Left lung (tissue), 10 donors: ENCODE measurements around the gene JAK3. TPM values are rescaled to one million over a fixed set of nuclear protein-coding genes. Genes with fewer than 3 reads are reported as not detected.

ENCODE experiments used
- ATAC-seq: fragments of 200-7000 bp; cut with Tn5 transposase; one replicate; pipeline ENCODE4 v1.9.1; 2020; ENCODE audit warnings: moderate library complexity
- DNase-seq, 4 donors: peaks; one replicate each; pipeline ENCODE4 v3.0.0-alpha.2; 2013 to 2020
- H3K27ac ChIP-seq, 2 donors: fragments of 200-600 bp; sonication (generic) in 1 of 2; one replicate each; pipeline versions ENCODE4 v1.5.0 to v1.8.0; 2020 to 2021
- H3K27me3 ChIP-seq, 2 donors: fragments of 200-600 bp; sonication (generic) in 1 of 2; one replicate each; pipeline versions ENCODE4 v1.5.0 to v1.8.0; 2020 to 2021
- H3K36me3 ChIP-seq, 2 donors: fragments of 200-600 bp; sonication (generic) in 1 of 2; one replicate each; pipeline versions ENCODE4 v1.5.0 to v1.8.0; 2020 to 2021
- H3K4me1 ChIP-seq, 2 donors: fragments of 200-600 bp; one replicate each; pipeline ENCODE4 v1.8.0; 2021
- H3K4me3 ChIP-seq, 2 donors: fragments of 200-600 bp; sonication (generic) in 1 of 2; one replicate each; pipeline versions ENCODE4 v1.5.0 to v1.8.0; 2020 to 2021; ENCODE audit warnings: mild to moderate bottlenecking in 1 of 2
- H3K9me3 ChIP-seq, 2 donors: fragments of 200-600 bp; sonication (generic) in 1 of 2; one replicate each; pipeline versions ENCODE4 v1.5.0 to v1.8.0; 2020 to 2021
- CTCF ChIP-seq, 2 donors: fragments of 200-600 bp; sonication (generic) in 1 of 2; IDR thresholded peaks; one replicate each; pipeline versions ENCODE4 v1.5.0 to v1.8.0; 2021; ENCODE audit warnings: antibody characterized with exemption in 2 of 2
- intact Hi-C, 2 donors: fragments of 100-400 bp; cut with DNase I; formaldehyde crosslinking; loops; one replicate each; pipeline versions ENCODE4 v1.11.2 to v1.14.2; 2022
- polyA plus RNA-seq, 6 donors: library from polyadenylated mRNA; unstranded; fragments of 120-200 nt; gene quantifications; one replicate each; pipeline ENCODE4 v1.2.1, GENCODE V29; 2013; ENCODE audit not compliant: insufficient read length in 6 of 6
- total RNA-seq, 2 donors: library from RNA; stranded (reverse); fragmentation: NEBNext Ultra II Directional; extraction: Animal tissue kit (Norgen Biotek cat#: 25700); gene quantifications; one replicate each; pipeline ENCODE4 v1.2.1, GENCODE V29; 2021
- donor health status: DM: no; HTN: yes; CAD: no.
- donor health status: DM: no; HTN: no; CAD: no.

Gene JAK3
- total and polyA plus RNA-seq, 8 donors = 2.3 to 35.9 (median 3.0) TPM

DNA sequence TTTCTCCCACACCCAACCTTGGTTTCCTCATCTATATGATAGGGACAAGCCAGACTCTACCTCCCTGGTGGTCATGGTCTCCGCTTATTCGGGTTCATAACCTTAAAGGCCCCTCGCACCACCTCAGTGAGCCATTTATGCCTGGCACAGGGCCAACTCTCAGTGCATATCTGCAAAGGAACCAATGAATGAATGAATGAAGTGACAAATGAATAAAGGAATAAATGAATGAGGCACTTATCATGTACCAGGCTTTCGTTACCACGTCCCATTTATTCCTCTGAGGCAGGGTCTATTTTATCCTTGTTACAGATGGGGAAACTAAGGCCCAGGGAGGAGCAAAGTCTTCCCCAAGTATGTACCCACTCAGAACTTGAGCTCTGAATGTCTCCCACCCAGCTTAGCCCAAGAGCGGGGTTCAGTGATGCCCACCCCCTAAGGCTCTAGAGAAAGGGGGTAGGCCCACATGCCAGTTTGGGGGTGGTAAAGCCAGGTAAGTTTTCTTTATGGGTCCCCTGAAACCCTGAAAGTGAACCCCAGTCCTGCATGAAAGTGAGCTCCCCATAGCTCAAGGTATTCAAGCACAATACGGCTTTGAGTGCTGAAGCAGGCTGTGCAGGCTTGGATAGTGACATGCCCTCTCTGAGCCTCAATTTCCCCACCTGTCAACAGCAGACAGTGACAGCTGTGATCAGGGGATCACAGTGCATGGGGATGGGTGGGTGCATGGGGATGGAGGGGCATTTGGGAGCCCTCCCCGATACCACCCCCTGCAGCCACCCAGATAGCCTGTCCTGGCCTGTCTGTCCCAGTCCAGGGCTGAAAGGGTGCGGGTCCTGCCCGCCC, 23.5 kb upstream of the JAK3 start:
- TF ChIP-seq CTCF (IDR thresholded peaks at IDR 0.05) = no peak
- ATAC-seq = no peak
- intact Hi-C loops = no loop called here
- H3K4me3 ChIP-seq = no peak overlapping the region
- H3K9me3 ChIP-seq = no peaks in the 10 kb centered on the region
- H3K27ac ChIP-seq = no peak overlapping the region
- peaks cover 0 to 29% of the 10 kb centered on the region in 2 donors for H3K4me1 ChIP-seq
- DNase-seq = no peak
- no peaks in the 10 kb centered on the region for H3K36me3 ChIP-seq
- peaks cover 58 to 72% of the 10 kb centered on the region in 2 donors for H3K27me3 ChIP-seq

DNA sequence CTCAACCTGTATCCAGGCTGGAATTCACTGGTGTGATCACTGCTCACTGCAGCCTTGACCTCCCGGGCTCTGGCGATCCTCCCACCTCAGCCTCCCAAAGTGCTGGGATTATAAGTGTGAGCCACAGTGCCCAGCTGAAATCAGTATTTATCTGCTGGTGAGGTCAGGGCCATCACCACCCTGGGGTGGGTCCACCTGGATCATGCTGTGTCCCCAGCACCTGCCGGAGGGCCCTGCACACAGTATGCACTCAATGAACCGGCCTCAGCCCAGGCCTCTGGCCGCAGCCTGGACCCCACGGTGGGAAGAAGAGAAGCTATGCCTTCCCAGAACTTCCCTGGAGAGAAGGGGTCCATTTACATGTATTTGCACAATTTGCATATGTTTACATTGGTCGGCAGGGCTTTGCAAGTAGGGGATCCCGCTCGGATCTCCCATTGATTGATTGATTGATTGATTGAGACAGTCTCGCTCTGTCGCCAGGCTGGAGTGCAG, 21.4 kb upstream of the JAK3 start:
- TF ChIP-seq CTCF (IDR thresholded peaks at IDR 0.05) = no peak
- intact Hi-C loops = loop anchor here in 1 of 2 donors (10.0 kb wide), 2 partner anchors 56 to 126 kb away; no protein-coding TSS in a partner anchor
- Histone ChIP-seq H3K27me3 (peaks cover 48 to 54% of the 10 kb centered on the region in 2 donors), H3K4me3 (no peak overlapping the region), H3K9me3 (no peaks in the 10 kb centered on the region), H3K36me3 (peaks cover 0 to 15% of the 10 kb centered on the region in 2 donors), H3K4me1 (peaks cover 0 to 32% of the 10 kb centered on the region in 2 donors), H3K27ac (no peak overlapping the region)
- no peak for ATAC-seq
- no peak for DNase-seq

DNA sequence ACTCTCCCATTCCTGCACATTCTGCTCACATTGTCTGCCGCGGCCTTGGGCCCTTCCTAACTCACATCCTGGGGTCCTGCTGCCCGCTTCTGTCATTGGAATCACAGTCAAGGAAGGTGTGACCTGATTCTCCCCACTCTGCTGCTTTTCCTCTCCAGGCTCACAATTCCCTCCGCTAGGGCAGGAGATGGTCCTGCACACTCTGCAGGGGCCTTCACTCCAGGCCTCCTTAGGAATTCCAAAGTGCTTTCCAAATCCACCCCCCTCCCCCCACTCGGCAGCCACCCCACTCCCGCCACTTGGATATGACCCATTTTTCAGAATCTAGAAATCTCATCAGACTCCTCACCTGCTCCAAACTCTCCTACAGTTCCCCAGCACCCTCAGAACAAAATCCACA, 20.9 kb upstream of the JAK3 start:
- Histone ChIP-seq H3K27ac (no peak overlapping the region), H3K36me3 (peaks cover 0 to 20% of the 10 kb centered on the region in 2 donors), H3K4me3 (no peak overlapping the region), H3K27me3 (peaks cover 43 to 49% of the 10 kb centered on the region in 2 donors), H3K9me3 (no peaks in the 10 kb centered on the region), H3K4me1 (peaks cover 0 to 32% of the 10 kb centered on the region in 2 donors)
- intact Hi-C loops = loop anchor here in 1 of 2 donors (10.0 kb wide), 2 partner anchors 56 to 126 kb away; no protein-coding TSS in a partner anchor
- no peak for TF ChIP-seq CTCF (IDR thresholded peaks at IDR 0.05)
- ATAC-seq (no peak), DNase-seq (no peak)

DNA sequence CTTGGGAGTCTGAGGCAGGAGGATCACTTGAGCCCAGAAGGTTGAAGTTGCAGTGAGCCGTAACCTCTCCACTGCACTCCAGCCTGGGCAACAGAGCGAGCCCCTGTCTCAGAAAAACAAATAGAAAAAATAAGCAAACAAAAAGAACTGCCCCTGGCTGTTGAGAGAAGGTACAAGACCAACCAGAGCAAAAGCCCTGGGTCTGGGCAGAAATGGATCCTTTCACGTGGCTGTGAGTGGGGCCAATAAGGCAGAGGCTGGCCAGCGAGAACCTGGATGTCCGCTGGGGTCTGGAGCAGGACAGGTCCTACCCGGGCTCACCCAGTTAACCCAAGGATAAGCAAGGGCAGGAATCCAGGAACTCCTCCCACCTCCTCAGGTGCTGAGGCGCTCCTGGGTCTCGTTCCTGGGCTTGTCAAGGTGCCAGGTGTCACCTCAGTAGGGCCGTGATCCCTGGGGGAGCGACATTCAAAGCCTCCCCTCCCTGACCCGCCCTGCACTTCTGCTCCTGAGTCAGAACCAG, 19.2 kb upstream of the JAK3 start:
- no peak for DNase-seq
- H3K4me1 ChIP-seq = peaks cover 0 to 32% of the 10 kb centered on the region in 2 donors
- no peak for TF ChIP-seq CTCF (IDR thresholded peaks at IDR 0.05)
- H3K36me3 ChIP-seq = peaks cover 8 to 37% of the 10 kb centered on the region in 2 donors
- no peaks in the 10 kb centered on the region for H3K9me3 ChIP-seq
- peaks cover 27 to 33% of the 10 kb centered on the region in 2 donors for H3K27me3 ChIP-seq
- no peak for ATAC-seq
- intact Hi-C loops = loop anchor here in 1 of 2 donors (10.0 kb wide), 2 partner anchors 58 to 128 kb away; no protein-coding TSS in a partner anchor
- H3K4me3 ChIP-seq = no peak overlapping the region
- no peak overlapping the region for H3K27ac ChIP-seq
